CD4-positive, alpha-beta T cell treated with Interleukin-17A for 1 hour (primary cell): ENCODE measurements around the gene PROCR.
"Not testable (repeated sequence)": the region's sequence is repeated elsewhere in the genome, so short reads cannot be mapped to it uniquely, and the experiment has no call there.

Experiments used
- DNase-seq: peaks from one replicate; pipeline ENCODE4 v3.0.0-alpha.2; 2020

The PROCR gene

GRCh38 chr20:35193031-35193791 is 21.3 kb downstream of the PROCR start:
- not testable (repeated sequence) for DNase-seq

- no peak for DNase-seq
Measured at GRCh38 chr20:35196313-35196712, 24.4 kb downstream of the PROCR start.

- DNase-seq: no peak
Measured at GRCh38 chr20:35199740-35200139, 27.9 kb downstream of the PROCR start.

GRCh38 chr20:35200267-35200666 is 28.4 kb downstream of the PROCR start:
- no peak for DNase-seq

DNA sequence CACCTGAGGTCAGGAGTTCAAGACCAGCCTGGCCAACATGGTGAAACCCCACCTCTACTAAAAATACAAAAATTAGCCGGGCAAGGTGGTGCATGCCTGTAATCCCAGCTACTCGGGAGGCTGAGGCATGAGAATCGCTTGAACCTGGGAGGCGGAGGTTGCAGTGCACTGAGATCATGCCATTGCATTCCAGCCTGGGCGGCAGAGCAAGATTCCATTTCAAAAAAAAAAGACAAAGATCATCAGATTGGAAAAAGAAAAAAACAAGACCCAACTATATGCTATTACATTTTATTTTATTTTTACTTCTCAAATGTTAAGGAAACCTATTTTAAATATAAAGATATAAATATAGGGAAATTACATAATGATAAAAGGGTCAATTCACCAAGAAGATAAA is 29.6 kb downstream of the PROCR start:
- DNase-seq: not testable (repeated sequence)

DNA sequence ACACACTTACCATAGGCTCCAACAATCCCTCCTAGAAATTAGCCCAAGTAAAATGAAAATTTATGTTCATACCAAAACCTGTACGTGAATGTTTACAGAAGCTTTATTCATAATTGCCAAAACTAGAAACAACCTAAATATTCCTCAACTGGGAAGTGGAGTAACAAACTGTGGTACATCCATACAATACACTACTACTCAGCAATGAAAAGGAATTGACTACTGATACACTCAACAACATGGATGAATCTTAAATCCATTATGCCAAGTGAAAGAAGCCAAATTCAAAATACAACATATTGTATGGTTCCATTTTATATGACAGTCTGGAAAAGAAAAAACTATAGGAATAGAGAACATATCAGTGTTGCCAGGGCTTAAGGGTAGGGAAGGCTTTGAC is 34.9 kb downstream of the PROCR start:
- no peak for DNase-seq

DNA sequence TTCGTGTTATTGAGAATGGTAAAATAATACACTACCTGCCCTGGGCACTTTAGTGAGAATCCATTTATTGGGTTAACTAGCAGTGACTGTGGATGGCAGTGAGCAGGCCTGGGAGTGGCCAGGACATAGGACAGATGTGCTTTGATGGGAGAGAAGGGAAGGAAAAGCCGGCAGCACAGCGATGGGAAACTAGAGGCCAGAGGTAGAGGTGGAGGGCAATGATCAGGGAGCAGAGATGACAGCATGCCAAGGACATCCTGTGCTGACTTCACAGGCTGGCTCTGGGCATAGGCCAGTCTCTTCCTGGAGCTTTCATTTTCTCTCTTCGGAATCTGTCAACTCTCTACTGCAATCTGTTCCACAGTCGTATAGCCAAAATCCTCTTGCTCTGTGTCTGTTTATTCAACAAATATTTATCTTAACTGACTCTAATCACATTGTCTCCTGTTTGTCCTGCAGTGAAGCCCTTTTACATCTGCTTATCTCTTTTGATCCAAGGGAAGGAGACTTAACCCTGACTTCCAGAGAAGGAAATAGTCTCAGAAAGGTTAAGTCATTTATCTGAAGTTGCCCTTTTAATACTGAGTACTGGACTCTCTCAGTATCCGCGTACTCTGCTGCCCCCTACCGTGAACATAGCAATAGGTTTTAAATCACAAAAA is 36.2 kb downstream of the PROCR start:
- DNase-seq: peak; percentile 84

DNA sequence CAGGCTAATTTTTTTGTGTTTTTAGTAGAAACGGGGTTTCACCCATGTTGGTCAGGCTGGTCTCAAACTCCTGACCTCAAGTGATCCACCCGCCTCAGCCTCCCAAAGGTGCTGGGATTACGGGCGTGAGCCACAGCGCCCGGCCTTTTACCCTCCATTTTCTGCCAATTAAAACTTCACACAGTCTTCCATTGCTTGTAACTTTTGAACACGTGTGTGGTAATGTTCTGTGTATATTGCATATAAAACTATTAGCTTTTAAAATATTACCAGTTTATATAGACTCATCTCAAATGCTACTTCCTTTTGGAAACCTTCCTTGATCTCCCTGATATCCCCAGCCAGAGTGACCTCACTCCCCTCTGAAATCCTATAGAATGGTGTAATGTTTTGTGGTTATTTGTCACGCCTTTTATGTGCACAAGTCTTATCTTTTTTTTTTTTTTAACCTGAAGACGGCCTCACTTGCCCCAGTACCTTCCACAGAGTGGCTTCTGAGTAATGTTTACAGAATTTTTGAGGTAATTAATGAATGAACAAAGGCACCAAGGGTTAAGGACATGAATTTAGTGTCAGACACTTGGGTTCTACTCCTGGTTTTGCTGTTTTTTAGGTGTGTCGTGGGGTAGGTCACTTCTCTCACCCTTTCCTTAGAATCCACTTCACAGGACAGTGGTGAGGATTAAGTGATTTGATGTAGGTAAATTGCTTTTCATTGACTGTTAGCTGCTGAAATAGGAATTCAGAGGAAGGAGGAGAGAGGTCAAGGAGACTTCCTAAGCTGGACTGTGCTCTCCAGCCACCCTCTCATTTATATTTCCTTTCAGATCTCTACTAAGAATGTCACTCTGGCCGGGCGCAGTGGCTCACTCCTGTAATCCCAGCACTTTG is 43.4 kb downstream of the PROCR start:
- DNase-seq: no peak

DNA sequence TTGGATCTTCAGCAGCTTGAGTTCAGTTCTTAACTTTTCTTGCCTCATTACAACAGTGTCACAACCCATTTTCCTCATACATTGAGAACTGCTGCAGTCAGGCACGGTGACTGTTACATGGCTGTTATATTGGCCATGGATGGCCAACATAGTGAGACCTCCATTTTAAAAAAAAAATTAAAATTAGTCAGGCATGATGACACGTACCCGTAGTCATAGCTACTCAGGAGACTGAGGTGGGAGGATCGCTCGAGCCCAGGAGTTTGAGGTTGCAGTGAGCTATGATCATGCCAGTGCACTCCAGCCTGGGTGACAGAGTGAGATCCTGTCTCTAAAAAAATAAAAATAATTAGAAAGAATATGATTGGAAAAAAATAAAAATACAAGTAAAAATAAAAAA is 44.7 kb downstream of the PROCR start:
- DNase-seq: no peak

- no peak for DNase-seq
Measured at GRCh38 chr20:35223941-35224340, 52.1 kb downstream of the PROCR start.

DNA sequence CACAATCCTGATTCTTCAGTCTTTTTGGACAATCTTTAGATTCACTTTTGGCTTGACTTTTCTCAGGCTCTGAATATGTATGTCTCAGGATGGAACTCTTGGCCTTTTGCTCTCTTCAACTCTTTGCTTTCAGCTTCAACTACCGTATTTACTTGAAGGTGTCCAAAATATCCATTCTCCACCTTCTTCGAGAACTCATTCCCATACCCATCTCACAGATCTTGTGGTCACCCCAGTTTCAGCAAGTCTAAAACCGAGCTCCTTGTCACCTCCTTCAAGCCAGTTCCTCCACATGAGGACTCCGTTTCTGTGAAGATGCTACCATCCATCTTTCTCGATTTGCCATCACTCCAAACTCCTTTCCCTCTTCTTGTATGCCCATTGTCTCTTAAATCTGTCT is 52.7 kb downstream of the PROCR start:
- no peak for DNase-seq

GRCh38 chr20:35225319-35226125 is 53.6 kb downstream of the PROCR start:
- no peak for DNase-seq

GRCh38 chr20:35226126-35226883 is 54.4 kb downstream of the PROCR start, which contains the start of gene MMP24:
Gene MMP24 (plus strand): TSS chr20:35226690. CDS start chr20:35226739, 49 bp downstream.
- DNase-seq: no peak
